Stimulated activated naive CD8-positive, alpha-beta T cell treated with anti-CD3 and anti-CD28 coated beads, Interleukin-15, Interleukin-2, amounts not matched to agents 100 U/mL and 50 U/mL, for 24 hours (primary cell): Measurements from ENCODE around the gene RNU5B-1.

Source experiments
- ATAC-seq: fragments of 150-1000 bp; cut with Tn5 transposase; one replicate; pipeline ENCODE4 v1.10.0; 2021
- DNase-seq: peaks from one replicate; pipeline ENCODE4 v3.0.0; 2021

Gene RNU5B-1

GRCh38 chr15:65304381-65305149 lies at the start of gene RNU5B-1:
RNU5B-1 (plus strand) TSS chr15:65304677.
- DNase-seq (peak; percentile 84), ATAC-seq (peak; percentile 82)

- no peak for DNase-seq
- ATAC-seq: no peak
Observed at GRCh38 chr15:65254758-65255157, 49.7 kb upstream of the RNU5B-1 start.

GRCh38 chr15:65255486-65256140 lies 48.9 kb upstream of the RNU5B-1 start:
- DNase-seq (no peak), ATAC-seq (no peak)

DNA sequence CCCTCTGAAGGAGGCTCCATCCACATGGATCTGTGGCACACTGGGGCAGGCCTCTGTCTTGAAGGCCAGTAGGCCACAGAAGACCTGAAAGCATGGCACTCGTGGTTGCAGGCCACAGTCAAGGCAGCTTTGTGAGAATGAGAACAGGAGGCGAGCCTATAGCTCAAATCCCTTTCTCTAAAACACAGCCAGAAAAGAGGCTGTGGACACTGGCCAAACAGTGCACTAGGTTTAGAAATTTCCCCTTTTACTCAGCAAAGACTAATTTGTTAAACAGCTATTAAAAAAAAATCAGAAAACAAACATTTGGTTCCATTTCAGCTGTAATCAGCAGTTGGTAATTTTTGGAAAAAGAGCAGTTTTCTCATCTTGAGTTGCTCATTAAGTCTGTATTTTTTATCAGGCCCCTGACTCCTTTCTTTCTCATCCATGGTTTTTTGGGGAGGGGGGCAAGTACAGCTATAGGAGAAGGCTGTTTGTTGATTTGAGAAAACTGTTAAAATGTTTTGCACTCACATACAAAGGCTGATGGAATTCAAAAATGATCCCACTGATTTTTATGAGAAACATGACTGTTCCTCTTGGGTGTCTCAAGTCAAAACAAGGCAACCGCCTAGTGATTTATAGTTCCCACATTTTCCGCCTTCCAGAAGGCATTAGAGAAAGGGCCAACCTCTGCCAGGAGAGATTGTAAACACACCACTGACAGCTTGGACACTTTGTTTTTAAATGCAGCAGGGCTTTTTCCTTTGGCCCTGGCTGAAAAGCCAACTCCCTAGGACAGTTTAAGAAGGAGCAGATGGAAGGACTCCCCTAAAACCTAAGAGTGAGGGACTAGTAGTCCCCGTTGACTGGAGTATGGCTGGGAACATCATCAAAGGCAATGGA lies 45.9 kb upstream of the RNU5B-1 start:
- ATAC-seq (no peak), DNase-seq (no peak)

DNA sequence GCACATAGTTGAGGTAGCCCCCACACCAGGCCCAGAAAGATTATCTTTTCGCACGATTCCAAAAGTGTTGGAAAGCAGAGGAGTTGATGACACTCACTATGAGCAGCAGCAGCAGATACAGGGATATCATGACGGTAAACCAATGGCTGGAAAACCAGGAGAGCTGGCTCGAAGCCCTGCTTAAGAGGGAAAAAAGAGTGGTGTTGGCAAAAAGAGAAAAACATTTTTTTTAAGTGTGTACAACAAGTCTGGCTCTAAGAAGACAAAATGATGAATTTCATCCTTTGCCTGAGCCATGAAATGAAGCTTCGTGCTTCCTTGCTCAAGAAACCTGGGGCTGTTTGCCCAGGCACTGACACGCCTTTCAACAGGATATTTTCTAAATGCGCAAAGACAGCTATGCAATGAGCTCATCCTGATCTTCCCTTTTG lies 45.1 kb upstream of the RNU5B-1 start:
- ATAC-seq (no peak), DNase-seq (no peak)

DNA sequence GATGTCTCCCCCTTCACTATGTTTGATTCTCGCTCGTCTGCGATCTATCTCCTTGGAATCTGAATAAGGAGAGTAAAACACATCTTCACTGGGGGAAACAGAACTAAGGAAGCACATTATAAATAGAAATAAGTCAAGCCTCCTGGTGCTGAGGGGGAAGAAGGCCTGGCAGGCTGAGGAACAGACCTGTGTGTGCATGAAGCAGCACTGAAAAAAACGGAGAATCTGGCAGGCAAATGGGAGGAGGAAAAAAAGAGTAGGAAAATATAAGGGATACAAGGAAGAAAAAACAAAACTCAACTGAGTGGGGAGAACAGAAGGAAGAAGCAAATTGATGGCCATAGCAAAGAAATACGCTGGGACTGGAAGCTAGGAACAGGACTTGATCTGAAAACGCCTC lies 43.5 kb upstream of the RNU5B-1 start:
- ATAC-seq (no peak), DNase-seq (no peak)

DNA sequence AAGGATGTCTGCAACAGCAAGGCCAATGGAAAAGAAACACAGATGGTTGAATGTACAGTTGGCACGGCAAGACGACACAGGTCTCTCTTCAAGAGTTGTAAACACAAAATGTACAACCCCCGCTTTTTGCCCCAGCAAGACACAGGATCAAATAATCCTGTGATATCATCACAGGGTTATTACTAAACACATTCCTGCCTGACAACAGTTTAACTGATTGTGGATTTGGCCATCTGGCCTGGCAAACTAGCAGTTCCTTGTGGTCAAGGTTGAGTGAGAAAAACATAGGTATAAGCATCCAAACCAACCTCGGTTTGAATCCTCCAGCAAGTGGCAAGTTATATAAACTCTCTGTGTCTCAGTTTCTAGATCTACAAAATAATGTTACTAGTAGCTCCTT lies 41.2 kb upstream of the RNU5B-1 start:
- no peak for DNase-seq
- no peak for ATAC-seq

- ATAC-seq: no peak
Observed at GRCh38 chr15:65264863-65265430, 39.5 kb upstream of the RNU5B-1 start.

GRCh38 chr15:65266469-65266868 lies 38.0 kb upstream of the RNU5B-1 start:
- ATAC-seq (no peak), DNase-seq (no peak)

More at GRCh38 chr15:65264863-65265430, 39.5 kb upstream of the RNU5B-1 start:
- no peak for DNase-seq

GRCh38 chr15:65268411-65268810 lies 36.1 kb upstream of the RNU5B-1 start:
- DNase-seq (no peak), ATAC-seq (no peak)

GRCh38 chr15:65270811-65271545 lies 33.5 kb upstream of the RNU5B-1 start:
- peak; percentile 60 for ATAC-seq
- peak; percentile 22 for DNase-seq

DNA sequence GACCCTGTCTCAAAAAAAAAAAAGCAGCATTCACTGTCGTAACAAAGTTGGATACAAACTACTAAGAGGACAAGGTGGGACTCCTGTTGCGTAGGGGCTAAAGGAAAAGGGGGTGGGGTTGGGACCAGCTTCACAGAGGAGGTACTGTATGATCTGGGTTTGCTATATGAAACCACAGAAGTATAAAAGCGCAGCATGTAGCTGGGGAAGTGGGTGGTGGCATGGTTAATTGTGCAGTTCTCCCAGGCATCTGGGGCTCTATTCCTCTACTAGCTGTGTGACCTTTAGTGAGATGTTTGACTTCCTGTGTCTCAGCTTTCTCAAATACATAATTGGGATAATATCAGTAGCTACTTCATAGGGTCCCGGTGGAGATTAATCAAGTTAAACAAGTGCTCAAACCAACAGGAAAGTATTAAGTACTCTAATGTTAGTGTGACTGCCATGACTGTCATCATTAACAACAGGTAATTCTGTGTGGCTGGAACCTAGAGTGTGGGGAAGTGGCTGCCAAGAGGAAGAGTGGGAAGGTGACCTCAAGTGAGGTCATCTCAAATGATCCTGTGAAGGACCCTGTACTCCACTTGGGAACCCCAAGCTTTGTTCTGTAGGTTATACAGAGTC lies 29.3 kb upstream of the RNU5B-1 start:
- peak; percentile 68 for ATAC-seq
- no peak for DNase-seq

- DNase-seq (no peak), ATAC-seq (no peak)
Observed at GRCh38 chr15:65275728-65276126, 28.8 kb upstream of the RNU5B-1 start.

DNA sequence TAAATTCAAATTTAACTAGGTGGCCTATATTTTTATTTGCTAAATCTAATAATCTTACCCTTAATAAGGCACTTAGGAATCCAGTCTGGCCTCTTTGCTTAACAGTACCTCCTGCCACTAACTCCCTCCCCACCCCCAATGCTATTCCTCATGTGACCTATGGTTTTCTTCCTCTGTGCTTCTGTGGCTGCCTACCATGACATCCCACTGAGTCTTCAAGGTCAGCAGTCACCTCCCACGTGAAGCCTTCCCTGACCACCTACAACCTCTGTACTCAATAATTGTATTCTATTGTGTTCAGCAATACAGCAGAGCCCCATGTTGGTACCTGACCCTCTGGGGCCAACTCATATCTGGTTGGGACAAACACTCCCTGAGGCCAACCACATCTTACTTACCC lies 27.5 kb upstream of the RNU5B-1 start:
- DNase-seq (no peak), ATAC-seq (no peak)

DNA sequence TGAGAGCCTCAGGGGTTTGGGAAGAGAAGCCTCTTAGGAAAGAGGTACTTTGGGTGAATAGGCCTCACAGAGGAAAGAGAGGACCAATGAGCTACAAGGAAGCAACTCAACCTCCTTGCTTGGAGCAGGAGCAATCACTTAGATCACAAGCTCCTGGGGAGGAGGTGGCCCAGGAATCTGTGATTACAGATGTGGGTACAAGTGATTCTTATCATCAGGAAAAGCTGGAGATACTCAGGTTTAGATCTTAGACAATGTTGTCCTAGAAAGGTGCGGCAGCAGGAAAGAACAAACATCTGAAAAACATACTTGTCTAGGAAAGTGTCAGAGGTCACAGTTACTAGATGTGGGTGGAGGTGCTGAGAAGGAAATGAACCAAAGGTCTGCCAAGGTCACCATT lies 26.0 kb upstream of the RNU5B-1 start:
- DNase-seq: no peak
- no peak for ATAC-seq

- ATAC-seq: no peak
Observed at GRCh38 chr15:65285291-65286068, 19.0 kb upstream of the RNU5B-1 start.

GRCh38 chr15:65286069-65286703 lies 18.3 kb upstream of the RNU5B-1 start:
- peak; percentile 40 for DNase-seq
- peak; percentile 28 for ATAC-seq

More at GRCh38 chr15:65285291-65286068, 19.0 kb upstream of the RNU5B-1 start:
- DNase-seq: no peak

DNA sequence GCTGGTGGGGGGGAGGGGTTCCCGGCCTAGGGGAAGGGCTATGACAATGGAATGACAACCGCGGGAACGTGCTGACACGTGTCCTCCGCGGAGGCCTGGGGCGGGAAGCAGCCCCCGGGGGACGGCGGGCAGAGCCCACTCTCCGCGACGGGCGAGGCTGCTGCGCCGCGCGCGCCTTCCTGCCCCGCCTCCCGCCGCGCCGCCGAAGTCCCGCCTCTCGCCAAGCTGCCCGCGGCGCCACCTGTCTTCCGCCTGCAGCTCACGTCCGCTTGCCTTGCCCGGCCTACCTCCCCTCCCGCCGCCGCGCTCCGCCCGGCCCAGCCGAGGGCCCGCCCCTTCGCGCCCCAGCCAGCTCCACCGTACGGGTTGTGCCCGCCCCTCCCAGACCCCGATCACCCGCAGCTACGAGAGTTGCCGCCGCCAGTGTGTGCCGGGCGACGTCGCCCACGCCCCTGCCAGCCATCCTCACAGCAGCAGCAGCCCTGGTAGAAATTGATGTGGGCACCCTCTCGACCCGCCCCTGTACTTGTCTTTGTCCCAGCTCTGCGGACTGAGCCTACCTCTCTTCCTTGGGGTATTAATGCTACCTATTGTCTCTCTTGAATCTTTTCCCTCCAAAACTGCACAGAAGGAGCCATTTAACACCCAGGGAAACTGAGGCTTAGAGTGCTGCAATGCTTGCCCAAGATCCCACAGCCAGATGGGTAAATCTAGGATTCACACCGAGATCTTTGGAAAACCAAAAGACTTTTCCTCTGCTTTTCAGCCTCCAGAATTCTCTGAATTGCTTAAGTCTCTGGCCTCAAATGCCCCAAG lies 17.6 kb upstream of the RNU5B-1 start, which contains the start of gene PARP16:
Gene PARP16 (minus strand): TSS at position 180 of the 816 bp plus-strand sequence. CDS start 457 bp downstream, outside the sequence.
- ATAC-seq (peak; percentile 98), DNase-seq (peak; percentile 96)

GRCh38 chr15:65287520-65287855 lies 17.0 kb upstream of the RNU5B-1 start:
- no peak for DNase-seq
- ATAC-seq: no peak
